ENCODE data around the gene BBX.

BBX gene

GRCh38 chr3:107604057-107604822 is 81.5 kb downstream of the BBX start:
- no peak for DNase-seq

- no peak for DNase-seq
These were observed 89.2 kb downstream of the BBX start for GRCh38 chr3:107611775-107612469.

GRCh38 chr3:107612664-107613084 is 89.9 kb downstream of the BBX start:
- no peak for DNase-seq

- DNase-seq: no peak
These were observed 96.8 kb downstream of the BBX start for GRCh38 chr3:107619549-107619948.

- DNase-seq: no peak
These were observed 97.8 kb downstream of the BBX start for GRCh38 chr3:107620534-107620933.

GRCh38 chr3:107621465-107621864 is 98.7 kb downstream of the BBX start:
- DNase-seq: no peak

- DNase-seq: no peak
These were observed 105.3 kb downstream of the BBX start for GRCh38 chr3:107627962-107628542.

GRCh38 chr3:107629566-107629965 is 106.8 kb downstream of the BBX start:
- no peak for DNase-seq

- no peak for DNase-seq
These were observed 108.0 kb downstream of the BBX start for GRCh38 chr3:107630779-107631178.

- DNase-seq: no peak
These were observed 109.8 kb downstream of the BBX start for GRCh38 chr3:107632576-107632975.

- no peak for DNase-seq
These were observed 110.8 kb downstream of the BBX start for GRCh38 chr3:107633327-107634098.

GRCh38 chr3:107634099-107634489 is 111.3 kb downstream of the BBX start:
- no peak for DNase-seq

GRCh38 chr3:107637416-107638183 is 114.8 kb downstream of the BBX start:
- DNase-seq: no peak

GRCh38 chr3:107641572-107642307 is 119.0 kb downstream of the BBX start:
- no peak for DNase-seq

GRCh38 chr3:107643038-107643883 is 120.5 kb downstream of the BBX start:
- DNase-seq: no peak

- DNase-seq: no peak
These were observed 121.9 kb downstream of the BBX start for GRCh38 chr3:107644631-107645030.

GRCh38 chr3:107650788-107651187 is 128.0 kb downstream of the BBX start:
- no peak for DNase-seq

GRCh38 chr3:107651782-107652181 is 129.0 kb downstream of the BBX start:
- no peak for DNase-seq

- no peak for DNase-seq
These were observed 131.5 kb downstream of the BBX start for GRCh38 chr3:107654218-107654617.

GRCh38 chr3:107657971-107658370 is 135.2 kb downstream of the BBX start:
- DNase-seq: no peak
